ENCODE data around the gene ALDH5A1. TPM values are rescaled to one million over a fixed set of nuclear protein-coding genes. Genes with fewer than 3 reads are reported as not detected.

ALDH5A1 gene
- polyA plus RNA-seq, 1 donor (not counting 4 experiments of a cell fraction or from before 2014, with no cell fraction given): 0.45 TPM

DNA sequence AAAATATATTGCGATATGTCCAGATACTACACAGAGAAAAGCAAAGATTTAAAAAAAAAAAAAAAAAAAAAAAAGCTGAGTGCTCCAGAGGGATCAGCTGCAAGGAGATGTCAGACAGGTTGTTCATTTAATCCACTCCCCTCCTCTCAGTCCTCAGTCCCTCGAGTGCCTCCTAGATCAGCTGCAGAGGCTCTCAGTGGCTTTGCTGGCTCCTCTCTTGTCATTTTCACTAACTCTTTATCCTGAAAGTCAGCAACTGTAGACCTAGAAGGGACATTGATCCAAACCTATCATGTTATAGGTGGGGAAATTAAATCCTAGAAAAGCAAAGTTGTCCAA is 89.6 kb downstream of the ALDH5A1 start:
- Histone ChIP-seq H3K27me3 (ENCODE audit: control insufficient read depth, extremely low read depth, insufficient read depth, low read length) (no peaks in the 10 kb centered on the region), H3K4me3 (ENCODE audit: control insufficient read depth in 2 of 3, extremely low read depth in 1 of 3, insufficient read depth in 2 of 3, low read depth in 1 of 3, low read length in 3 of 3) (no peak overlapping the region), H3K9ac (ENCODE audit: control insufficient read depth, extremely low read depth, insufficient read depth, low read length) (no peak overlapping the region), H3K4me2 (ENCODE audit: control insufficient read depth, extremely low read depth, insufficient read depth, low read depth, low read length) (no peak overlapping the region), H3K9me3 (ENCODE audit: control insufficient read depth, low read depth, low read length) (no peaks in the 10 kb centered on the region), H3K36me3 (ENCODE audit: control insufficient read depth in 2 of 2, extremely low read depth in 1 of 2, insufficient read depth in 2 of 2, low read length in 2 of 2) (no peaks in the 10 kb centered on the region), H3K4me1 (ENCODE audit: control insufficient read depth, extremely low read depth, insufficient read depth, low read length) (no peaks in the 10 kb centered on the region), H2AFZ (ENCODE audit: control insufficient read depth, low read length) (no peak overlapping the region), H3K9me1 (ENCODE audit: control insufficient read depth, extremely low read depth, insufficient read depth, low read length) (no peaks in the 10 kb centered on the region), H3K79me2 (ENCODE audit: control insufficient read depth, insufficient read depth, low read length) (no peaks in the 10 kb centered on the region), H4K20me1 (ENCODE audit: control insufficient read depth, extremely low read depth, insufficient read depth, low read length) (no peaks in the 10 kb centered on the region), H3K27ac (ENCODE audit: control insufficient read depth, insufficient read depth, low read length) (no peak overlapping the region)
- no peak for FAIRE-seq
- no peak for DNase-seq (ENCODE audit: low read depth, low spot score)
- dilution Hi-C loops (cut with MboI; ENCODE audit: extremely low pct_ligation_motif_present, low sequenced_read_pairs): no loop called here
- TF ChIP-seq EZH2 (IDR thresholded peaks at IDR 0.05; ENCODE audit: low read length): no peak

Other genes with a start within 250 kb of the ALDH5A1 start
- gene DCDC2, start 136.9 kb upstream of the ALDH5A1 start, polyA plus RNA-seq: 0.03 to 0.10 TPM (median 0.08 TPM) in 3 replicates
- gene MRS2, start 92.0 kb upstream of the ALDH5A1 start, polyA plus RNA-seq: 19.3 to 26.9 TPM (median 19.8 TPM) in 3 replicates
- 0.01 to 0.09 TPM (median 0.07 TPM) in 3 replicates for gene GPLD1, start 5.4 kb upstream of the ALDH5A1 start, polyA plus RNA-seq
- 0.01 TPM in 1 of 3 replicates, not detected in the others for gene KIAA0319, start 151.2 kb downstream of the ALDH5A1 start, polyA plus RNA-seq
- 21.5 to 39.8 TPM (median 24.2 TPM) in 3 replicates for gene TDP2, start 171.9 kb downstream of the ALDH5A1 start, polyA plus RNA-seq
- 29.5 to 57.9 TPM (median 41.5 TPM) in 3 replicates for gene ACOT13, start 172.1 kb downstream of the ALDH5A1 start, polyA plus RNA-seq
- gene C6orf62, start 224.2 kb downstream of the ALDH5A1 start, polyA plus RNA-seq: 55.4 to 78.8 TPM (median 77.3 TPM) in 3 replicates